ENCODE results near the gene MACROD2. TPM values are rescaled to one million over a fixed set of nuclear protein-coding genes. Genes with fewer than 3 reads are reported as not detected.

The MACROD2 gene
- total and polyA plus RNA-seq, 2 of the 4 experiments (the other 2 are of a cell fraction) = not detected

DNA sequence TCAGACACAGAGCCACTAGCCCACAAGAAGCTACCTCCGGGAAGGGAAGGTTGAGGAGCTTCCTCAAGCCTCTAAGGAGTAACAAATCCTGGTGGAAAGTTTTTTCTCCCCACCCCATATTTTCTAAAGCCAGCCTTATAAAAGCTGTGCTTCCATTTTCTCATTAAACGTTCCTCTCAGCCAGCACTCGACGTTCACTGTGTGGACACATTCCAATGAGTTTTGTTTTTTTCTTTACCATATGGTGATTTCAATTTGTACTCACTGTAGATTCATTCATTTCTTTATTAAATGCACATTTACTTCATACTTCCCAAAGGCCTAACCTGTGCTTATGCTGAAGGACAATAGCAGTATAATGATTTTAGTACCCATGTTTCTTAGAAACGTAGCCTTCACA lies 536.5 kb downstream of the MACROD2 start:
- no peaks in the 10 kb centered on the region for H3K27me3 ChIP-seq (ENCODE audit: control insufficient read depth, insufficient read depth, low read length)
- H2BK15ac ChIP-seq (ENCODE audit: low read depth, low read length) = no peak overlapping the region
- H4K8ac ChIP-seq (ENCODE audit: low read depth in 2 of 2, low read length in 2 of 2) = no peak overlapping the region
- no peak overlapping the region for H3K23ac ChIP-seq (ENCODE audit: low read depth, low read length)
- H2BK20ac ChIP-seq (ENCODE audit: low read depth, low read length) = no peak overlapping the region
- H3K27ac ChIP-seq (ENCODE audit: insufficient read depth, low read length) = no peak overlapping the region
- H2BK120ac ChIP-seq (ENCODE audit: low read depth, low read length) = no peak overlapping the region
- H3K79me1 ChIP-seq (ENCODE audit: low read depth in 1 of 2, low read length in 2 of 2) = no peaks in the 10 kb centered on the region
- no peak overlapping the region for H3K4me2 ChIP-seq (ENCODE audit: low read depth, low read length)
- dilution Hi-C loops (cut with HindIII; ENCODE audit: low sequenced_read_pairs, unreplicated experiment) (no loop called here), intact Hi-C loops (cut with micrococcal nuclease) (no loop called here), in situ Hi-C loops (cut with MboI; ENCODE audit: low sequenced_read_pairs) (no loop called here)
- no peaks in the 10 kb centered on the region for H3K9me3 ChIP-seq (ENCODE audit: control insufficient read depth, insufficient read depth, low read length)
- H2AK9ac ChIP-seq (replicated peaks; ENCODE audit: low read depth, low read length, poor library complexity) = no peak overlapping the region
- H3K18ac ChIP-seq (ENCODE audit: low read depth, low read length) = no peak overlapping the region
- ATAC-seq (ENCODE audit: low read depth) (no peak), DNase-seq (no peak)
- no peak overlapping the region for H3K9ac ChIP-seq (ENCODE audit: low read depth, low read length)
- H3K4me1 ChIP-seq (ENCODE audit: control insufficient read depth, insufficient read depth, low read length) = no peaks in the 10 kb centered on the region
- H3K14ac ChIP-seq (replicated peaks; ENCODE audit: low read depth, low read length) = no peak overlapping the region
- H3K36me3 ChIP-seq (ENCODE audit: control insufficient read depth, insufficient read depth, low read length) = no peaks in the 10 kb centered on the region
- no peak overlapping the region for H2BK5ac ChIP-seq (ENCODE audit: low read depth, low read length, poor library complexity, severe bottlenecking)
- H4K91ac ChIP-seq (ENCODE audit: insufficient read depth, low read depth, low read length) = no peak overlapping the region
- POLR2A ChIA-PET (ENCODE audit: unreplicated experiment) = no interaction called here
- no peak overlapping the region for H2AFZ ChIP-seq (replicated peaks; ENCODE audit: low read length, poor library complexity)
- no peak overlapping the region for H3K56ac ChIP-seq (ENCODE audit: extremely low read depth, insufficient read depth, low read length)
- BruUV-seq (replicated peaks) = no TSS peak
- H3K9me1 ChIP-seq (ENCODE audit: insufficient read depth, low read length) = no peaks in the 10 kb centered on the region
- H4K5ac ChIP-seq (ENCODE audit: low read depth, low read length) = no peak overlapping the region
- CTCF ChIA-PET = no interaction called here
- no peak overlapping the region for H3K4ac ChIP-seq (ENCODE audit: low read depth, low read length)
- WGBS, 2 experiments (ENCODE audit: extremely low coverage in 2 of 2, insufficient read length in 1 of 2) = no CpG with 5 or more reads among the region's 5 CpGs
- no peak overlapping the region for H3K4me3 ChIP-seq (ENCODE audit: insufficient read depth, low read depth, low read length)
- no peaks in the 10 kb centered on the region for H4K20me1 ChIP-seq (ENCODE audit: insufficient read depth, low read length)
- TF ChIP-seq RFX5 (IDR thresholded peaks at IDR 0.05; ENCODE audit: low read depth, low read length) (no peak), POLR2A (IDR thresholded peaks at IDR 0.05; ENCODE audit: low read depth, low read length) (no peak), BHLHE40 (IDR thresholded peaks at IDR 0.05; ENCODE audit: low read depth, low read length) (no peak), MXI1 (IDR thresholded peaks at IDR 0.05; ENCODE audit: borderline replicate concordance, low read depth, low read length) (no peak), CHD1 (IDR thresholded peaks at IDR 0.05; ENCODE audit: low read depth, low read length) (no peak), FOS (IDR thresholded peaks at IDR 0.05; ENCODE audit: low read depth, low read length) (no peak), RCOR1 (IDR thresholded peaks at IDR 0.05; ENCODE audit: insufficient replicate concordance, low read length) (no peak), NFE2L2 (IDR thresholded peaks at IDR 0.05; ENCODE audit: low read depth, low read length) (no peak)
- TF ChIP-seq, protein P1, sequence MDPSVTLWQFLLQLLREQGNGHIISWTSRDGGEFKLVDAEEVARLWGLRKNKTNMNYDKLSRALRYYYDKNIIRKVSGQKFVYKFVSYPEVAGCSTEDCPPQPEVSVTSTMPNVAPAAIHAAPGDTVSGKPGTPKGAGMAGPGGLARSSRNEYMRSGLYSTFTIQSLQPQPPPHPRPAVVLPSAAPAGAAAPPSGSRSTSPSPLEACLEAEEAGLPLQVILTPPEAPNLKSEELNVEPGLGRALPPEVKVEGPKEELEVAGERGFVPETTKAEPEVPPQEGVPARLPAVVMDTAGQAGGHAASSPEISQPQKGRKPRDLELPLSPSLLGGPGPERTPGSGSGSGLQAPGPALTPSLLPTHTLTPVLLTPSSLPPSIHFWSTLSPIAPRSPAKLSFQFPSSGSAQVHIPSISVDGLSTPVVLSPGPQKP (IDR thresholded peaks at IDR 0.05; ENCODE audit: borderline replicate concordance, low read depth, low read length) = no peak
- TF ChIP-seq, protein P2, sequence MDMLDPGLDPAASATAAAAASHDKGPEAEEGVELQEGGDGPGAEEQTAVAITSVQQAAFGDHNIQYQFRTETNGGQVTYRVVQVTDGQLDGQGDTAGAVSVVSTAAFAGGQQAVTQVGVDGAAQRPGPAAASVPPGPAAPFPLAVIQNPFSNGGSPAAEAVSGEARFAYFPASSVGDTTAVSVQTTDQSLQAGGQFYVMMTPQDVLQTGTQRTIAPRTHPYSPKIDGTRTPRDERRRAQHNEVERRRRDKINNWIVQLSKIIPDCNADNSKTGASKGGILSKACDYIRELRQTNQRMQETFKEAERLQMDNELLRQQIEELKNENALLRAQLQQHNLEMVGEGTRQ (IDR thresholded peaks at IDR 0.05; ENCODE audit: low read depth, low read length) = no peak
- TF ChIP-seq, protein P3, sequence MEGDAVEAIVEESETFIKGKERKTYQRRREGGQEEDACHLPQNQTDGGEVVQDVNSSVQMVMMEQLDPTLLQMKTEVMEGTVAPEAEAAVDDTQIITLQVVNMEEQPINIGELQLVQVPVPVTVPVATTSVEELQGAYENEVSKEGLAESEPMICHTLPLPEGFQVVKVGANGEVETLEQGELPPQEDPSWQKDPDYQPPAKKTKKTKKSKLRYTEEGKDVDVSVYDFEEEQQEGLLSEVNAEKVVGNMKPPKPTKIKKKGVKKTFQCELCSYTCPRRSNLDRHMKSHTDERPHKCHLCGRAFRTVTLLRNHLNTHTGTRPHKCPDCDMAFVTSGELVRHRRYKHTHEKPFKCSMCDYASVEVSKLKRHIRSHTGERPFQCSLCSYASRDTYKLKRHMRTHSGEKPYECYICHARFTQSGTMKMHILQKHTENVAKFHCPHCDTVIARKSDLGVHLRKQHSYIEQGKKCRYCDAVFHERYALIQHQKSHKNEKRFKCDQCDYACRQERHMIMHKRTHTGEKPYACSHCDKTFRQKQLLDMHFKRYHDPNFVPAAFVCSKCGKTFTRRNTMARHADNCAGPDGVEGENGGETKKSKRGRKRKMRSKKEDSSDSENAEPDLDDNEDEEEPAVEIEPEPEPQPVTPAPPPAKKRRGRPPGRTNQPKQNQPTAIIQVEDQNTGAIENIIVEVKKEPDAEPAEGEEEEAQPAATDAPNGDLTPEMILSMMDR (conservative IDR thresholded peaks at IDR 0.05; ENCODE audit: low read depth, low read length) = no peak
- no peak overlapping the region for H2AK5ac ChIP-seq (ENCODE audit: low read depth, low read length)

All from IMR-90 (cell line).